Measurements from ENCODE around the gene OLFML2A.
"Not testable (repeated sequence)": the region's sequence is repeated elsewhere in the genome, so short reads cannot be mapped to it uniquely, and the experiment has no call there.

The OLFML2A gene

GRCh38 chr9:124769549-124770358 lies 7.2 kb upstream of the OLFML2A start:
- Histone ChIP-seq H3K27me3 (no peaks in the 10 kb centered on the region), H3K27ac (peak overlapping the region; percentile 94), H3K4me1 (ENCODE audit: control insufficient read depth in 1 of 2, insufficient read depth in 1 of 2, low read depth in 1 of 2, low read length in 1 of 2) (peaks cover 62 to 66% of the 10 kb centered on the region in 2 experiments), H3K4me3 (ENCODE audit: low read depth in 1 of 2, low read length in 1 of 2) (peak overlapping the region; percentile 83 to 96), H3K36me3 (no peaks in the 10 kb centered on the region), H3K9me3 (no peaks in the 10 kb centered on the region)
- TF ChIP-seq CTCF (IDR thresholded peaks at IDR 0.05): no peak

GRCh38 chr9:124770359-124771020 lies 6.4 kb upstream of the OLFML2A start:
- no peaks in the 10 kb centered on the region for H3K36me3 ChIP-seq
- H3K9me3 ChIP-seq: no peaks in the 10 kb centered on the region
- H3K27ac ChIP-seq: peak overlapping the region; percentile 94
- H3K4me3 ChIP-seq (ENCODE audit: low read depth in 1 of 2, low read length in 1 of 2): peak overlapping the region; percentile 83 to 96
- peaks cover 63 to 68% of the 10 kb centered on the region in 2 experiments for H3K4me1 ChIP-seq (ENCODE audit: control insufficient read depth in 1 of 2, insufficient read depth in 1 of 2, low read depth in 1 of 2, low read length in 1 of 2)
- no peak for TF ChIP-seq CTCF (IDR thresholded peaks at IDR 0.05)
- peaks cover under 1% of the 10 kb centered on the region for H3K27me3 ChIP-seq

- Histone ChIP-seq H3K27me3 (peaks cover 8% of the 10 kb centered on the region), H3K9me3 (no peaks in the 10 kb centered on the region), H3K27ac (peak within 1 kb of the TSS; percentile 94), H3K36me3 (no peaks in the 10 kb centered on the region), H3K4me1 (ENCODE audit: control insufficient read depth in 1 of 2, insufficient read depth in 1 of 2, low read depth in 1 of 2, low read length in 1 of 2) (peaks cover 65 to 69% of the 10 kb centered on the region in 2 experiments), H3K4me3 (ENCODE audit: low read depth in 1 of 2, low read length in 1 of 2) (peak within 1 kb of the TSS; percentile 83 to 96)
- peak; percentile 32 for TF ChIP-seq CTCF (IDR thresholded peaks at IDR 0.05)
Measured at GRCh38 chr9:124771021-124771866, 5.7 kb upstream of the OLFML2A start, which contains the start of gene NR6A1. NR6A1 (minus strand) TSS chr9:124771311.

GRCh38 chr9:124771867-124772679 lies 4.9 kb upstream of the OLFML2A start:
- peak overlapping the region; percentile 83 to 96 for H3K4me3 ChIP-seq (ENCODE audit: low read depth in 1 of 2, low read length in 1 of 2)
- peak; percentile 92 for TF ChIP-seq CTCF (IDR thresholded peaks at IDR 0.05)
- no peaks in the 10 kb centered on the region for H3K36me3 ChIP-seq
- peaks cover 65 to 69% of the 10 kb centered on the region in 2 experiments for H3K4me1 ChIP-seq (ENCODE audit: control insufficient read depth in 1 of 2, insufficient read depth in 1 of 2, low read depth in 1 of 2, low read length in 1 of 2)
- H3K27ac ChIP-seq: peak overlapping the region; percentile 94
- H3K27me3 ChIP-seq: peaks cover 16% of the 10 kb centered on the region
- no peaks in the 10 kb centered on the region for H3K9me3 ChIP-seq

GRCh38 chr9:124772877-124773276 lies 4.1 kb upstream of the OLFML2A start:
- Histone ChIP-seq H3K4me1 (ENCODE audit: control insufficient read depth in 1 of 2, insufficient read depth in 1 of 2, low read depth in 1 of 2, low read length in 1 of 2) (peaks cover 64 to 66% of the 10 kb centered on the region in 2 experiments), H3K27me3 (peaks cover 24% of the 10 kb centered on the region)
- H3K4me3 ChIP-seq (ENCODE audit: low read depth in 1 of 2, low read length in 1 of 2); H3K36me3 ChIP-seq; H3K9me3 ChIP-seq; H3K27ac ChIP-seq: not testable (repeated sequence)
